K562 (cell line): ENCODE data around the gene CNNM3. TPM values are rescaled to one million over a fixed set of nuclear protein-coding genes. Genes with fewer than 3 reads are reported as not detected.
A peak's percentile ranks its signal among the peaks of the same experiment; 100 is the strongest.

Source experiments
- ATAC-seq: fragments of 200-7000 bp; cut with Tn5 transposase; 3 replicates; pipeline ENCODE4 v1.9.1; 2020; ENCODE audit warnings: moderate library complexity
- BruUV-seq: library from RNA; stranded (reverse); fragments of 400-500 nt; replicated peaks from 2 replicates; lab custom pipeline; 2021; lab: Mats Ljungman, UMichigan
- CTCF ChIA-PET: fragments of 300-600 bp; formaldehyde crosslinking; extraction: SDS; loops from one replicate; lab custom pipeline; 2021; ENCODE audit warnings: low intra/inter-chr PET ratio; lab: Yijun Ruan, JAX
- POLR2A ChIA-PET: fragments of 300-600, 350-650 bp; sonication (Branson Sonifier 250); formaldehyde crosslinking; extraction: SDS; loops from one replicate; lab custom pipeline; 2021; ENCODE audit warnings: antibody characterized with exemption, inconsistent platforms; lab: Yijun Ruan, JAX
- DNase-seq, 4 experiments: peaks; one replicate each; pipeline versions ENCODE4 v3.0.0 to v3.0.0-alpha.2; 2011 to 2018; ENCODE audit warnings: low spot score in 3 of 4, mixed read lengths in 3 of 4; ENCODE audit errors: extremely low read depth in 1 of 4
- FAIRE-seq: peaks from 2 replicates; lab custom pipeline; 2011; peaks lifted over from hg19 to GRCh38; lab: Jason Lieb, UNC
- H2AFZ ChIP-seq: 2 replicates; pipeline ENCODE4 v1.6.0; 2011; ENCODE audit warnings: low read depth, low read length, control low read depth, inconsistent platforms
- H3K27ac ChIP-seq: fragments of 200-600 bp; 3 replicates; pipeline ENCODE4 v1.8.0; 2011; ENCODE audit warnings: low read depth, mild to moderate bottlenecking, control low read depth, inconsistent platforms, low read length, moderate library complexity, mixed read lengths; ENCODE audit errors: extremely low read depth
- H3K27me3 ChIP-seq, 2 experiments: fragments of 300-600 bp in 1 of 2; 2 replicates in 1 of 2; 3 replicates in 1 of 2; pipeline versions ENCODE4 v1.6.0 to v1.8.0; 2011; ENCODE audit warnings: inconsistent platforms in 2 of 2, low read length in 2 of 2, mild to moderate bottlenecking in 1 of 2, mixed read lengths in 1 of 2, moderate library complexity in 1 of 2; ENCODE audit not compliant: control insufficient read depth in 2 of 2, insufficient read depth in 2 of 2
- H3K36me3 ChIP-seq: fragments of 300-600 bp; 3 replicates; pipeline ENCODE4 v1.8.0; 2011; ENCODE audit warnings: mild to moderate bottlenecking, low read length, inconsistent platforms; ENCODE audit not compliant: control insufficient read depth, insufficient read depth
- H3K4me1 ChIP-seq, 2 experiments: fragments of 200-600 bp in 1 of 2; replicated peaks in 1 of 2; 2 replicates in 1 of 2; 3 replicates in 1 of 2; pipeline versions ENCODE4 v1.5.1 to v1.8.0; 2011; ENCODE audit warnings: inconsistent platforms in 2 of 2, low read length in 2 of 2, mild to moderate bottlenecking in 1 of 2, mixed read lengths in 1 of 2, moderate library complexity in 1 of 2; ENCODE audit not compliant: control insufficient read depth in 2 of 2, insufficient read depth in 2 of 2
- H3K4me2 ChIP-seq: 2 replicates; pipeline ENCODE4 v1.6.1; 2011; ENCODE audit warnings: low read length, control low read depth, inconsistent platforms, mixed read lengths; ENCODE audit not compliant: insufficient read depth
- H3K4me3 ChIP-seq: fragments of 200-600 bp; sonication (generic), shearing (Covaris generic); 2 replicates; pipeline ENCODE4 v1.5.1; 2016; ENCODE audit warnings: control low read depth, inconsistent platforms
- H3K79me2 ChIP-seq: fragments of 200-600 bp; 3 replicates; pipeline ENCODE4 v1.8.0; 2011; ENCODE audit warnings: low read length, inconsistent platforms; ENCODE audit not compliant: control insufficient read depth, insufficient read depth
- H3K9ac ChIP-seq, 2 experiments: 2 replicates each; pipeline versions ENCODE4 v1.6.0 to v1.6.1; 2011; ENCODE audit warnings: low read depth in 2 of 2, low read length in 2 of 2, control low read depth in 1 of 2, inconsistent platforms in 1 of 2, mild to moderate bottlenecking in 1 of 2, mixed read lengths in 1 of 2; ENCODE audit not compliant: insufficient read depth in 1 of 2
- H3K9me1 ChIP-seq: one replicate; pipeline ENCODE4 v1.6.0; 2011; ENCODE audit warnings: inconsistent platforms, mild to moderate bottlenecking, low read length, moderate library complexity; ENCODE audit not compliant: control insufficient read depth, insufficient read depth
- H3K9me3 ChIP-seq: replicated peaks from 2 replicates; pipeline ENCODE4 v1.5.1; 2011; ENCODE audit warnings: low read depth, low read length, inconsistent platforms; ENCODE audit not compliant: control insufficient read depth, insufficient read depth
- H4K20me1 ChIP-seq: replicated peaks from 2 replicates; pipeline ENCODE4 v1.6.1; 2011; ENCODE audit warnings: low read length, inconsistent platforms, mixed read lengths; ENCODE audit not compliant: control insufficient read depth, insufficient read depth
- IRF2 ChIP-seq: sonication (generic); formaldehyde crosslinking; IDR thresholded peaks from 2 replicates; pipeline ENCODE4 v1.8.1; 2022; ENCODE audit warnings: mild to moderate bottlenecking, missing genetic modification reagents
- MED1 ChIP-seq: sonication (generic); formaldehyde crosslinking; IDR thresholded peaks from 2 replicates; pipeline ENCODE4 v1.8.1; 2023; ENCODE audit warnings: missing genetic modification reagents, borderline replicate concordance
- RAD21 ChIP-seq, 2 experiments: fragments of 250-450 bp in 1 of 2; fragments of 450-650 bp in 1 of 2; sonication (Bioruptor Pico) in 1 of 2; formaldehyde crosslinking in 1 of 2; IDR thresholded peaks in 1 of 2; conservative IDR thresholded peaks in 1 of 2; 2 replicates each; pipeline versions ENCODE4 v1.4.0 to v1.8.0; 2020 to 2022; ENCODE audit warnings: mild to moderate bottlenecking in 2 of 2, moderate library complexity in 1 of 2
- TEAD1 ChIP-seq, 2 experiments: fragments of 450-650 bp in 1 of 2; sonication (generic) in 1 of 2; formaldehyde crosslinking; IDR thresholded peaks; 2 replicates each; pipeline versions ENCODE4 v1.4.0 to v1.8.0; 2020 to 2022; ENCODE audit warnings: mild to moderate bottlenecking in 2 of 2, missing genetic modification reagents in 1 of 2
- ZNF133 ChIP-seq: fragments of 250-450 bp; sonication (Bioruptor Pico); IDR thresholded peaks from 2 replicates; pipeline ENCODE4 v1.4.0; 2020; ENCODE audit warnings: mild to moderate bottlenecking
- ZNF175 ChIP-seq: fragments of 200-800 bp; sonication (Bioruptor generic); IDR thresholded peaks from 2 replicates; pipeline ENCODE4 v1.6.1; 2016; ENCODE audit warnings: low read depth, mild to moderate bottlenecking, missing genetic modification characterization, missing compliant biosample characterization
- WGBS: fragments of 100-300 bp; shearing (Covaris generic); methylation state at CpG from one replicate; pipeline ENCODE4 v1.1.6; 2016; ENCODE audit warnings: low coverage, mixed read lengths; ENCODE audit not compliant: insufficient coverage; ENCODE audit errors: missing lambda C conversion rate; 5-methylcytosine and 5-hydroxymethylcytosine counted together
- in situ Hi-C: fragments of 300-500 bp; cut with MboI; formaldehyde crosslinking; loops from 4 replicates; pipeline ENCODE4 v1.15.0; 2018; ENCODE audit warnings: inconsistent platforms, mixed read lengths
- intact Hi-C: fragments of 100-400 bp; cut with micrococcal nuclease; formaldehyde crosslinking; loops from 2 replicates; pipeline ENCODE4 v1.14.2; 2022
- polyA plus RNA-seq, 8 experiments: library from polyadenylated mRNA; depleted of rRNA in 4 of 8; stranded (reverse) in 5 of 8; unstranded in 3 of 8; fragments of >200 nt; fragmentation: Nextera tagmentation in 2 of 8; fragmentation: Illumina TruSeq in 1 of 8; extraction: Ambion mirVana in 2 of 8; extraction: Trizol in 1 of 8; gene quantifications; 2 replicates each; pipeline versions ENCODE4 v1.2.1 to v1.2.3, GENCODE V29; 2011 to 2014; ENCODE audit warnings: inconsistent platforms in 1 of 8, missing spikeins in 1 of 8
- total RNA-seq, 7 experiments: library from RNA; depleted of rRNA in 6 of 7; stranded (reverse); fragments of >200 nt in 6 of 7; fragmentation: Illumina TruSeq in 2 of 7; extraction: Trizol in 2 of 7; gene quantifications; 2 replicates each; pipeline versions ENCODE4 v1.2.1 to v1.2.3, GENCODE V29; 2011 to 2021; ENCODE audit warnings: low replicate concordance in 1 of 7
- TF ChIP-seq, protein P1 (sequence below): fragments of 250-450 bp; sonication (Bioruptor Pico); IDR thresholded peaks from 2 replicates; pipeline ENCODE4 v1.5.1; 2021; ENCODE audit warnings: mild to moderate bottlenecking
- TF ChIP-seq, protein P2 (sequence below): fragments of 450-650 bp; formaldehyde crosslinking; IDR thresholded peaks from 2 replicates; pipeline ENCODE4 v1.4.0; 2022; ENCODE audit warnings: missing genetic modification characterization

Gene CNNM3
- total and polyA plus RNA-seq, 9 of the 15 experiments (the other 6 are each of a cell fraction or from before 2014, with no cell fraction given), result 1.4 to 16.9 (median 6.5) TPM

DNA sequence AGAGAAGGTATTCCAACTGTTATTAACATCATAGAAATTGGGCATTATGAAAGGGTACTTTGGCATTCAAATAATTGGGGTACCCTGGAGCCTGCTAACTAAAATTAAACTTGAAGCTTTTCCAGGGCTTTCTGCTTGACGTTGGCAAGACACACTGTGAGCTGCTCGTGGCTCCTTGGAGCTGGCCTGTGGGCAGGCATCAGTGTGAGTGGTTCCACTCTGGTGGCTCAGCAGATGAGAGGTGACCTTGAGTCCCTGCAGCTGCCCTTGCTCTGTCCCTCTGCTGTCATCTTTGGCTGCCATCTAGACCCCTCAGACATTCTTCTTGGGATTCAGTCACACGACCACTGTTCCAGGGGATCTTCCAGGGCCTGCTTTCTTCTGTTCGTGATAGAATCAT lies 6.7 kb downstream of the CNNM3 start:
- TF ChIP-seq RAD21 (CRISPR knock-in tag; conservative IDR thresholded peaks at IDR 0.05 in 1 of 2, IDR thresholded peaks at IDR 0.05 in 1 of 2) (no peak), ZNF133 (CRISPR knock-in tag) (no peak), TEAD1 (CRISPR knock-in tag; IDR thresholded peaks at IDR 0.05) (no peak), ZNF175 (CRISPR knock-in tag) (no peak), IRF2 (no peak), MED1 (CRISPR knock-in tag) (no peak)
- TF ChIP-seq, protein P1, sequence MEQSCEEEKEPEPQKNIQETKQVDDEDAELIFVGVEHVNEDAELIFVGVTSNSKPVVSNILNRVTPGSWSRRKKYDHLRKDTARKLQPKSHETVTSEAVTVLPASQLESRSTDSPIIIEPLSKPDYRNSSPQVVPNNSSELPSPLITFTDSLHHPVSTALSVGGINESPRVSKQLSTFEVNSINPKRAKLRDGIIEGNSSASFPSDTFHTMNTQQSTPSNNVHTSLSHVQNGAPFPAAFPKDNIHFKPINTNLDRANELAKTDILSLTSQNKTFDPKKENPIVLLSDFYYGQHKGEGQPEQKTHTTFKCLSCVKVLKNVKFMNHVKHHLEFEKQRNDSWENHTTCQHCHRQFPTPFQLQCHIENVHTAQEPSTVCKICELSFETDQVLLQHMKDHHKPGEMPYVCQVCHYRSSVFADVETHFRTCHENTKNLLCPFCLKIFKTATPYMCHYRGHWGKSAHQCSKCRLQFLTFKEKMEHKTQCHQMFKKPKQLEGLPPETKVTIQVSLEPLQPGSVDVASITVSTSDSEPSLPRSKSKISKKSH, result no peak
- TF ChIP-seq, protein P2, sequence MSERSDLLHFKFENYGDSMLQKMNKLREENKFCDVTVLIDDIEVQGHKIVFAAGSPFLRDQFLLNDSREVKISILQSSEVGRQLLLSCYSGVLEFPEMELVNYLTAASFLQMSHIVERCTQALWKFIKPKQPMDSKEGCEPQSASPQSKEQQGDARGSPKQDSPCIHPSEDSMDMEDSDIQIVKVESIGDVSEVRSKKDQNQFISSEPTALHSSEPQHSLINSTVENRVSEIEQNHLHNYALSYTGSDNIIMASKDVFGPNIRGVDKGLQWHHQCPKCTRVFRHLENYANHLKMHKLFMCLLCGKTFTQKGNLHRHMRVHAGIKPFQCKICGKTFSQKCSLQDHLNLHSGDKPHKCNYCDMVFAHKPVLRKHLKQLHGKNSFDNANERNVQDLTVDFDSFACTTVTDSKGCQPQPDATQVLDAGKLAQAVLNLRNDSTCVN (CRISPR knock-in tag), result no peak
- TF ChIP-seq, all 486 proteins: peak for 0
- no peak overlapping the region; the same call in 2 of the 3 replicates for H3K27ac ChIP-seq
- ATAC-seq (no peak), DNase-seq (no peak), FAIRE-seq (no peak)
- H3K9me3 ChIP-seq, result no peaks in the 10 kb centered on the region
- H3K79me2 ChIP-seq, result peaks cover 42% of the 10 kb centered on the region
- peaks cover 36% of the 10 kb centered on the region for H4K20me1 ChIP-seq
- in situ Hi-C loops, result no loop called here
- ChIA-PET CTCF (no interaction called here), POLR2A (interaction anchor here (0.6 to 1.4 kb wide), 3 partner anchors 13 to 95 kb away, joined by 3 to 4 read pairs (median 3); no protein-coding TSS in a partner anchor)
- H3K4me3 ChIP-seq, result no peak overlapping the region
- 73% methylated on average over 4 of the region's 4 CpGs for WGBS
- no peak overlapping the region for H2AFZ ChIP-seq
- intact Hi-C loops, result no loop called here
- no TSS peak for BruUV-seq
- H3K9ac ChIP-seq, result peak overlapping the region in 1 of 2 experiments; percentile 21; a peak in 1 of 4 replicates
- no peak overlapping the region for H3K4me2 ChIP-seq
- H3K27me3 ChIP-seq, result no peaks in the 10 kb centered on the region
- peaks cover 23 to 29% of the 10 kb centered on the region in 2 experiments for H3K4me1 ChIP-seq
- peaks cover 16% of the 10 kb centered on the region for H3K9me1 ChIP-seq
- H3K36me3 ChIP-seq, result peaks cover 73% of the 10 kb centered on the region
